ENCODE measurements around the gene KRTAP29-1.
"Not testable (repeated sequence)": the region's sequence is repeated elsewhere in the genome, so short reads cannot be mapped to it uniquely, and the experiment has no call there.

Gene KRTAP29-1, protein sequence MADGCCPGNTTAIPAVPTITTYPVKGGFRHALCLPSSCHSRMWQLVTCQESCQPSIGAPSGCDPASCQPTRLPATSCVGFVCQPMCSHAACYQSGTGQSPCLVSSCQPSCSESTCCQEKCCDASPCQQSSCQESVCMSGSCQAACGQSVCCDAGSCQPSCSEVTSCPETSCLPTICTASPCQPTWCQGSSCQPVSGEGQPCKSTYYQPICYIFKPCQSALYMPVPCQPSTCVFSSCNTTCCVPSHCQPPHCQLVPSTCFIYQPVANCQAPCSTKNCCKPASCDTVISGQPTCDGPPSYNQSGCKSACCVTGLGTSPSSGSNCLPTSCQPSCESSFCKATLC

DNA sequence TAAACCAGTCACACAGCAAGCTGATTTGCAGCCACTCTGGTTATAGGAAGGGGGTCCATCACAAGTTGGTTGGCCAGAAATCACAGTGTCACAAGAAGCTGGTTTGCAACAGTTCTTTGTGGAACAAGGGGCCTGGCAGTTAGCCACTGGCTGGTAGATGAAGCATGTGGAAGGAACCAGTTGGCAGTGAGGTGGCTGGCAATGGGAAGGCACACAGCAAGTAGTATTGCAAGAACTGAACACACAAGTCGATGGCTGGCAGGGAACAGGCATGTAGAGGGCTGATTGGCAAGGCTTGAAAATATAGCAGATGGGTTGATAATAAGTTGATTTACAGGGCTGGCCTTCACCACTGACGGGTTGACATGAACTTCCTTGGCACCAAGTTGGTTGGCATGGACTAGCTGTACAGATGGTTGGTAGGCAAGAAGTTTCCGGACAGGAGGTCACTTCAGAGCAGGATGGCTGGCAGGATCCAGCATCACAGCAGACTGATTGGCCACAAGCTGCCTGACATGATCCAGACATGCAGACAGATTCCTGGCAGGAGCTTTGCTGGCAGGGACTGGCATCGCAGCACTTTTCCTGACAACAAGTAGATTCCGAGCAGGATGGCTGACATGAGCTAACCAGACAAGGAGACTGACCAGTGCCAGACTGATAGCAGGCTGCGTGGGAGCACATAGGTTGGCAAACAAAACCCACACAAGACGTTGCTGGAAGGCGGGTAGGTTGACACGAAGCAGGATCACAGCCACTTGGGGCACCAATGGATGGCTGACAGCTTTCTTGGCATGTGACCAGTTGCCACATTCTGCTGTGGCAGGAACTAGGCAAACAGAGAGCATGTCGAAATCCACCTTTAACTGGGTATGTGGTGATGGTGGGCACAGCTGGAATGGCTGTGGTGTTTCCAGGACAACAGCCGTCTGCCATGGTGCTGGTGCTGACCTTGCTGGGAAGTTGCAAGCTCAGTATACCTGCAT lies at the start of gene KRTAP29-1:
TSS of gene KRTAP29-1 (minus strand) at position 936 of the 986 bp plus-strand sequence. CDS start at position 936, 0 bp downstream.
- DNase-seq: no peak

DNA sequence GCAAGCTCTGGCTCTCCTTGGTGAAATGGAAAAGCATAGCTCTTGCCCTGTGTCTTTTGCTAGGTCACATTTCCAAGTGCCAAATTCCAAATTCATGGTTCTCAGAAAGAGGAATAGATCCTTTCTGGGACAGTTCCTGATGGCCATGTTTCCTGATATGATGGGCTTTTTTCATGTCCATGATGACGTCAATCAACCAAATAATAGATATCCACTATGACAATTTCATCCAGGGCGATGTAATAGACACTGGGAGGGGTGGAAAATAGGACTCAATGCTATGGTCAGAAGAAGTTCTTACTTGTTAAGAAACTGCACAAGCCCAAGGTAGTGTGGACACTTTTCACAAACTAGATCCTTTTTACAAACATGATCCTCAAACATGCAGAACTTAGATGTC lies 48.5 kb upstream of the KRTAP29-1 start:
- DNase-seq: no peak

DNA sequence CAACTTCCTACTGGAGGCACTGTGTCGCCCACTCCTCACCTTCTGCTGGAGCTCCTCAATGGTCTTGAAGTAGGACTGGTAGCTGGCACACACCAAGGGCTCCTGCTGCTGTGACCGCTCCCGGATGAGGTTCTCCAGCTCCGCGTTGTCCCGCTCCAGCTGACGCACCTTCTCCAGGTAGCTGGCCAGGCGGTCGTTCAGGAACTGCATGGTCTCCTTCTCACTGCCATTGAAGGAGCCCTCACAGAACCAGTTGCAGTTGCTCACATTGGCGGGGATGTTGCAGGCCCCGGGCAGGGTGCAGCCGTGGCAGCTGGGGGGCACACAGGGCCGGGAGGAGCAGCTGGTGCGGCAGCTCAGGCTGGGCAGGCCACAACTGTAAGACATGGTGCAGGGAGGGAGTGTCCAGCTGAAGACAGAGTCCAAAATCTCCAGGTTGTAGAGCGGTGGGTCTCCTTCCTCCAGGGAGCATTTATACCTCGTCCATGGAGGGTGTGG lies 47.8 kb upstream of the KRTAP29-1 start, which contains the start of gene KRT33A:
TSS of gene KRT33A (minus strand) at position 448 of the 498 bp plus-strand sequence. CDS start at position 387, 61 bp downstream.
- not testable (repeated sequence) for DNase-seq

DNA sequence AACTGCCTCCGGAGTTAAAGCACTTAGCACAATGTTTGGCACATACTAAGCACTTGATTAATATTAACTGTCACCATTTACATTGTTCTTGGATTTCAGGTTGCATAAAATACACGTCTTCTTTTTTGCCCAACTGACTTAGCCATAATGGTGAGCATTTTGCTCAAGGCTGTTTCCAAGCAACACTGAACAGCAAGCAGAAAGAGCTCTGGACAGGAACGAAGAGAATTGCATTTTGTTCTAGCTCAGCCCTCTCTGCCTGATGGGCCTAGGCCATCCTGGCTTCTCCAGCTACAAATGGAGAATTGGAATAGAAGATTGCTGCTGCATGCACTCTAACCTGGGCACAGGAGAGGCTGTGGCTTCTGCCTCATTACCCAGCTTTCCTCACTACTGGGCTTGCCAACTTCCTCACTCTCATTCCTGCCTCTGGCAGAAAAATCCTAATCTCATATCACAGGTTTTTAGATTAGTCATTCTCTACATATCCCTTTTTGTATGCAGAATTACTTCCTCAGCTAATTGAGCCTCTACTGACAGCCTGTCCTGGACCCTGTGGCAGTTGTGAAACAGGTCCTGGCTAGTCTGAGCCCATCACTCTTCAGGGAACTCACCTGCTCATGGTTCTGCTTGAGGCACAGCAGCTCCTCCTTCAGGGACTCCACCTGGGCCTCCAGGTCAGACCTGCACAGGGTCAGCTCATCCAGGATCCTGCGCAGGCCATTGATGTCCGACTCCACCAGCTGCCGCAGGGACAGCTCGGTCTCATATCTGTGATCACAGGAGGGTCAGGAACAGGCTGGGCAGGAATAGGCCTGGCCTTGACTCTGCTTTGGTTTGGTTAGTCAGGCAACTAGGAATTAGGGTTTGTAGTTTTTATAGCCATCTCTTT lies 45.5 kb upstream of the KRTAP29-1 start:
- DNase-seq: no peak

DNA sequence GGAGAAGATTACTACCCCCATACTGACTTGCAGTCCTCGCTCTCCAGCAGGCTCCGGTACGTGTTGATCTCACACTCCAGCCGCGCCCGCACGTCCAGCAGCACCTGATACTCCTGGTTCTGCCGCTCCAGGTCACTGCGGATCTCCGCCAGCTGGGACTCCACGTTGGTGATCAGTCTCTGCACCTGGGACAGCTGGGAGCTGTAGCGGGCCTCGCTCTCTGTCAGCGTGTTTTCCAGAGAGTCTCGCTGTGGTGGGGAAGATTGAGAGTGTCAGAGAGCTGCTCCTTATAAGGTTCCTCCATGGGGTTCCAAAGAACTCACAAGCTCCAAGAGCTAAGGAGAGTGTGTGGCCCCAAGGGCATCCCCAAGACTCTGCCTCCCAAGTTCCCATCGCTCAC lies 43.8 kb upstream of the KRTAP29-1 start:
- DNase-seq: not testable (repeated sequence)

DNA sequence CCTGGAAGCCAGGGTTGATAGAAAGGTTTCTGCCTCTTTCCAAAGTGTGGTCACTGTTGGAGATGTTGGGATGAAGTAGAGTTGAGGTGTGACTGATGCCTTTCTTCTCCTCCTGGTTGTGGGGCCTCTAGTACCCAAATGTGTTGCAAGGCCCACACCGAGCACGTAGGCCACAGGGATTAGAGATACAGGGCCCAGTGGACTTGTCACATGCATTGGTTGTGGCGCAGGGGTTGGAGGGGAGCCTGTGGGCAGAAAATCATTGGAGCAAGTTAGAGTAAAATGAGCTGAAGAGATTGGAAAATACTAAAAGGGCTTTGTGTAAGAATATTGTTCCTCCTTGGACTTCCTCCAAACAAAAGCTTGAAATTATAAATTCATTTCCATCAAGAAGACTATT lies 43.3 kb upstream of the KRTAP29-1 start:
- no peak for DNase-seq

DNA sequence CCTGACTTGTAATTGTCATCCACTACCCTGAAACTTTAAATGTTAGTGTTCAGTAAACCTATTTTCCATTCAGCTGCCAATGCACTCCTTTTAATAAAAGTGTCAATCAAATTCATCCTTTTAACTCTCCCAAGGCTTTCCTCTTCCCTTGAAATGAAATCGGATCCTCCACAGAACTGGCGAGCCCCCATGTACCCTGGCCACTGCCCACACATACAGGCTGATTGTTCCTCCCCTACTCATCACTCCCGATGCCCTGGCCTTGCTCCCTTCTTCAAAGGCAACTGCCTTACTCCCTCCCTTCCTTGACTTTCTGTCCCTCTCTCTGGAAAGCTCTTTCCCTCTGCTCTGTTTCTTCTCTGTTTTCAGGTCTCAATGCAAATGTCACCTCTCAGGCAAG lies 40.4 kb upstream of the KRTAP29-1 start:
- no peak for DNase-seq

DNA sequence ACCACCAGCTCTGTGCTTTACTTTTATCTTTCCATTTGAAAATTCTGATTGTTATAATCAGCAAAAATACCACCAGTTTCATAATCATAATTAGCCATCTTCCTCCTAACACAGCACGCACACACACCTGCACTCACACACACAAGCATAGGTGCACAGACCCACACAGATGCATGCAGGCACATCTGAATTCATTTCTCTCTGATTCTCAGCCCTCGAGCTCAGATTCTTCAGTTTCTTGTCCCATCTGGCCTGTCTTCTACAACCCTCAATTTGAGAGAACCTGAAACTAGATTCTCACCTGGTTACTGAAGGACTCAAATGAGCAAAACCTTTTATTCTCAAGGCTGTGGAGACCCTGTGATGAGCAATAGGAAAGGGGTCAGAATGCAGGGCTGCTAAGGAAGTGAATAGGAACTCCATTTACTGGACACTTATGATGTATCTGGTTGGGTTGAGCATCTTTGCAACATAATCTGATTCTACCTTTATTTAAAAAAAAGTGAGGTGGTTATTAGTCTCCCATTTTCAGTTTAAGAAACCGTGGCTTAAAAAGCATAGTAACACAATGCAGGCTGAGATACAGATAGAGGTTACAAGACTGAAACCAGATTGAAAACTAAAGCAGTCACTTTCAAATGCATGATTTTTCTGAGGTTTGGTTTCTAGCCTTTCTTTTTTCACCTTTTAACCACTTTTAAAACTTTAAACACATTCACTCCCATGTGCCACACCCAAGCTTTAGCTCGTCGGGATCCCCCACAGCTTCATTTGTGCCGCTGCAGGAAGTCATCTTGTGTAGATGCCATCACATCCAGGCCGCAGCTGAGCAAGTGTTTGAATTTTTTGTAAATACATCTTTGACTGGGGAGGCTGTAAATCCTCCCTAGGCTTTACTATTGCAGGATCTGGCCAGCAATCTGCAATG lies 38.5 kb upstream of the KRTAP29-1 start:
- DNase-seq: no peak

DNA sequence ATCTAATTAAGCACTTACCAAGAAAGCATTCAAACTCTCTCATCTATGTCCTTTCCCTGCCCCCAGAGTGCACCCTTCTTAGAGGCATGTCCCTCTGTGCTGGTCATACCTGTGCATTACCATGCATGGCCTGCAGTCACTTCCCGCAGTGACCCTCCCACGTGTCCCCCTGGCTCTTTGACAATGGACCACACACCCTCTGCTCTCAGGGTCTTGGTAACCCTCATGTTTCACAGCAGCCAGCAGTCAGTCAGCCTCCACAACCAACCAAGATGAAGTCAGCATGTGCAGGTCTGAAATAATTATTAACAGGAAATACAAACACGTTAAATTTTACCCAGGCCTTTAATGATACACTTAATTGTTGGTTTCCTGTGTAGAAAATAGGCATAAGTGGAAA lies 37.8 kb upstream of the KRTAP29-1 start:
- DNase-seq: no peak

DNA sequence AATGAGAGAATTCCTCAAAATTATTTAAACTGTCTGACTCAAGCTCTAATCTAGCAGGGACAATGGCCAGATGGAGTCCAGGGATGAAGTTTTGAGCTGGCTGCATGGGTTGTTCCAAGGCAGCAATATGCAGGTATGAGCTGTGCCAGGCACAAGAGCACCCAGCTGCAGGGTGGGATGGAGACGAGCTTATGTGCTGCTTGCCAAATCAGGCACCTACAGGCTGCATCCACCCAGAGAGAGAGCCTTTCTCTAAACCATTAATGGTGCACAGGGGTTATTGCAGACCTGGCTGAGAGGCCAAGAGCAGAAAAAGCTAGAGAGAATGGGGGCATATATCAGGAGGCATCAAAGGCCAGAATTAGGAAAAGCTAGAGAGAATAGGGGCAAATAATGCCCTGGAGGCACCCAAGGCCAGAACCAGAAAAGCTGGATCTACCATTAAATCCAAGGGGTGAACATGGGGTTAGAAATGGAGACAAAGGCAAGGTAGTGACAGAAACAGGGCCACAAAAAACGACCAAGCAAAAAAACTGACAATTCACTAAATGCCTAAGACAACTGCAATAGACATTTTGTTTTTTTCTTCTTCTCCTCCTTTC lies 37.0 kb upstream of the KRTAP29-1 start:
- DNase-seq: no peak

DNA sequence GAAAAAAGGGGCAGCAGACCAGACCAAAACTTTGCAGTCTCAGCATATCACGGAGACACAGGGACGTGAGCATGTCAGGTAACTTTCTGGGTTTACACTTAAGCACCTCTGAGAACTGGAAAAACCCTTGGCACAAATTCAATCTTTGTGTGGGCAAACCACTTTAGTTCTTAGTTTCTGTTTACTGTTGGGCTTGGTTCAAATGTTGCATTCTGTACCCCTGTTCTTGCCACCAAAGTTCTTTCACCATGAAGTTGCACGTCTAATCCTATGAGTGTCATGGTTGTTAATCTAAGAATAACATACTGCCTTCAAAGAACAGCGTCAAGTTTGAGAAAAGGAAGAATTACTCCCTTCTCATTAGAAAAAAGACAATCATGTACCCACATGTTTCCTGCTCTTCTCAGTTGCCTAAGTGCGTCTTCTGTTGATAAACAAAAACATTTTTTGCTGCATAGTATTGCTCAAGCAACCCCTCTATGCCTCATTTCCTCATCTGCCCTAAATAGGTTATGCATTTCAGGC lies 36.4 kb upstream of the KRTAP29-1 start:
- no peak for DNase-seq

DNA sequence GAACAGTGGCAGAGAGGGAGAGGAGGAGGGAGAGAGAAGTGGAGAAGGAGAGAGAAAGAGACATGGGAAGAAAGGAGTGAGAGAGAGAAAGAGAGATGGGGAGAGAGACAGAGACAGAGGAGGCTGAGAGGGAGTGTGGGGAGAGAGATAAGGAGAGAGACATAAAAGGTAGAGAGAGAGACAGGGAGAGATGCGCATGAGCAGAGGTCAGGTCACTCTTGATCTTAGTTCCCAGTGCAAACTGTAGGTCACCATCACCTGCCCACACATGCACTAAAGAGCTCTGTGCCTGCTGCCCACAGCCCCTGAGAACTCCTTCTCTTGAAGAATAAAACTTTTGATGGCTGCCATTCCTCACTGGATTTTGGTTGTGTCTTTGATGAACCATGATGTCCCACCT lies 33.1 kb upstream of the KRTAP29-1 start:
- DNase-seq: no peak

DNA sequence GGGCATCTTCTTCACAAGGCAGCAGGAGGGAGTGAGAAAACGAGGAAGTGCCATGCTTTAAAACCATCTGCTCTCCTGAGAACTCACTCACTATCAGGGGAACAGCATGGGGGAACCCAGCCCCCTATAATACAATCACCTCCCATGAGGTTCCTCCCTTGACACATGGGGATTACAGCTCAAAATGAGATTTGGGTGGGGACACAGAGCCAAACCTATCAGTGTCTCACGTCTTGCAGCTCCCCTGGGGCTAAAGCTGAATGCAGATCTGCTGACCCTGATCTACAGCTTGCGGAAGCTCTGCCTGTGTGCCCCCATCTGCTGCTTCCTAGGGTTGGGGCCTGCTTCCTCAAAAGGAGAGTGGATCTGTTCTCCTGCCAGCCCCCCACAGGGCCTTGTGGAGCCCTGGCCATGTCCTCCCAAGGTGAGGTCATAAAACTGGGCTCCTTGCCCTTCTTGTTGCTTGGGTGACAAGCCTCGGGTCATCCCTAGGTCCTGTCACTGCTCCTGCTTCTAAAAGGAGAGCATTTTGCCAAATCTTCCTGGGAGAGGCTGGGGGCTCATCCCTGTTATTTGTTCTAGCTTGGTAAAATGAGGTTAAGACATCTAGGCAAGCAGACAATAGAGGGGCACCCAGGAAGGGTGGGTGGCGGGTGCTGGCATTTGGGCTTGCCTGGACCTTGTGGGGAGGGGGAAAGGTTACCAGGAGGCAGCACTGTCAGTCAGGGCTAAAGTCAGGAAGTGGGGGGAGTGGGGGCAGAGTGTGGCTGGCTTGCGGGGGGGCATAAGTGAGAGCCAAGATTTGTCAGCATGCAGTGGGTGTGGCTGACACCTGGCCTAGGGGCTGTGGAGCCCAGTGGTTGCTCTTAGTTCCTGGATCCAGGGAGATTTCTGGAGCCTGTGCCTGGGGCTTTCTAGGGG lies 32.0 kb upstream of the KRTAP29-1 start:
- no peak for DNase-seq

DNA sequence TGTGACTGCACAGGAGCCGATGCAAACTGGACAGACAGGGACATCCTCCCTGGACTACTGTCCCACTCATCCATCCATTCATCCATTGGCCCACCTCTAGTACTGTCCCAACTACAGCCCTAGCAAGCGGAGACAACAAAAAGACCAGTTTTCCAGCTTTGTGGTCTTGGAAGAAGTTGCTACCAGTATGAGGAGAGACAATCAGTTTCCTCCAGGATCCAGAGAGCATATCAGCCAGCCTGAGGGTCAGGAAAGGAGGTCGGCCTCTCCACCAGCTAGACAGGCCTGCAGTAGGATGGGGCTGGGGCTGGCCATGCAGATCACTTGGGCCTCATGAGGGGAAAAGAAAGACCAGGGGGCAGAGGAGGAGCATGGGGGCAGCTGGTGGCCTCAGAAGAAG lies 31.2 kb upstream of the KRTAP29-1 start:
- no peak for DNase-seq

DNA sequence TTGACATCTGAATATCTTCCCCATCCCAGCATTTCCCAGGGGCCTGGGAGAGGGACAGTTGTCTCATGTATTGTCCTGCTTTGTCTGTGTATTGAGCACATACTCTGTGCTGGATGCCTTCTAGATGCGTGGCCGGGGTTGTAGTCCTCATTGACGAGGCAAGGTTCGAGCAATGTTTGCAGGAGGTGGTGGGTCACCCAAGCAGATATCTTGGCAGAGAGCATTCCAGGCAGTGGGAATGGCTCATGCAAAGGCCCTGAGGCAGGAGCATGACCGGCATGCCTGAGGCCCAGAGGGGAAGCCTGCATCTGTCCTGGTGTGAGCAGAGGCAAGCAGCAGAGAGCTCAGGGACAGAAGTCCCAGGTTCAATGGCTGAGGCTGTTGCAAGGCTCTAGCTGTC lies 30.4 kb upstream of the KRTAP29-1 start:
- DNase-seq: no peak

DNA sequence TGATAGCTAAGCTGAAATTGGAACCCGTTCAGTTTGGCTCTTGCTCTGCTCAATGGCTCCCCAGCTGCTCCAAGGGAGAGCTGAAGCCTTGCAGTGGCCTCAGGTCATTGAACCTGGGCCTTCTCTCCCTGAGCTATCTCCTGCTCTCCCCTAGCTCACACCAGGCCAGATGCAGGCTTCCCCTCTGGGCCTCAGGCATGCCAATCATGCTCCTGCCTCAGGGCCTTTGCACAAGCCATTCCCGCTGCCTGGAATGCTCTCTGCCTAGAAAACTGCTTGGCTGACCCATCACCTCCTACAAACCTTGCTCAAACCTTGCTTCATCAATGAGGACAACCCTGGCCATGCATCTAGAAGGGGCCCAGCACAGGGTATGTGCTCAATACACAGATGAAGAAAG lies 29.6 kb upstream of the KRTAP29-1 start:
- DNase-seq: no peak

DNA sequence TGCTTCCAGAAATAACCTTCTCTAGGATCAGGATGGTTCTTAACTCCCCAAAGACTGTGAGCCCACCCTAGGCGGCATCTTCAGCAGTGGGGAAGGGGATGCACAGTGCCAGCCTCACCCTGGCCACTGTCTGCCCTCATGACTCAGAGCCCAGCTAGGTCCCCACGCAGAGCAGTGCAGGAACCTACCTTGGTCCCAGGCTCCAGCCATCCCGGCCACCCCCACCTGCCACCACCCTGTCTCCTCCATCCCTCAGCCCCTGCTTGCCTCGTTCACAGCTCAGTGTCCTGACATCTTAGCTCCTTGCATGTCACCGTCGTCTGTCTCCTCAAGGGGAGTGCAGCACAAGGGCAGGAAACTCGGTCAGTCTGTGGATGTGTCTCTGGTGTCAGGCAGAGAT lies 29.0 kb upstream of the KRTAP29-1 start:
- DNase-seq: no peak

DNA sequence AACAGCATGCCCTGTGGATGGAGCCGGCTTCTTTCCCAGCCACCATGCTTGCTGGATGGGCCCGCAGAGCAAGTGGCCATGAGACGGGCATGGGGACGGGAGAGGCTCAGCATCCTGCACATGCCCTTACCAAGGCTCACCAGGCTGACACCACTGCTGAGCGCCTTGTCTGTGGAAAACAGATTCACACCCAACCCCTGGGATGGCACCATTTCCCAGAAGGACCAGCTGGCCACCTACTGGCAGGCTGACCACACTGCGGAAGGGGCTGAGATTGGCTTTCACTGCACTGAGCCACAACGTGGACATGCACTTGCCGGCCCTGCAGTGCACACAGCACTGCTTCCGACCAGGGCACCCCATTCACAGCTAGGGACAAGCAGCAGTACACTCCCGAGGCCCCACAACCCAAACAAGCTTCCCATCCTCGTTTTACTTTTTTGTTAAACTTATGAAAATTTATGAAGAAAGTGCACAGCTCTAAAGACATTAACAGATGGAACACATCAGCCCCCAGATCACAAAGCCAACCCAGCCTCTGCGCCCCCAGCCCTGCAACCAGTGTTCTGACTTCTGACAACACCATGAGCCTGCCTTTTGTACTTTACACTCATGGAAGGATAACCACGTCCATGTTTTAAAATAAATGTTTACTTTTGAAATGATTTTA lies 26.8 kb upstream of the KRTAP29-1 start:
- DNase-seq: peak; percentile 60

DNA sequence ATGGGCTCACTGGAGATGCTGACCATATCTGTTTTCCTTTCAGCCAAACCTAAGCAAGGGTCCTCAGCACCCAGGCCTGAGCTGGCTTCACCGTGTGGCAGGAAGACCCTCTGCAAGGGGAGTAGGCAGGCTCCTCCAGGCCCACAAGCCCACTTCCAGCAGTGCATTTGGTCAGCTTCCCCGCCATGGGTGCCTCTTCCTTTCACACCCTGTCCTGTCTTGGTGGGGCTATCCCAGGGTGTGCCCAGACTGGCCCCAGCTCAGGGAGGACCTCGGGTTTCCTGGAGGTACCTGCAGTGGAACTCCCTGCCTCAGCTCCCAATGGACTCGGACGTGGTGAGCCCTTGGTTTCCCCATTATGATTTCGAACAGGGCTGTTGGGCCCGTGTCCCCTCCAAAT lies 25.6 kb upstream of the KRTAP29-1 start:
- no peak for DNase-seq

All from activated CD8-positive, alpha-beta memory T cell treated with anti-CD3 and anti-CD28 coated beads, Interleukin-2, amount 50 U/mL, for 48 hours (primary cell).